Adrenal gland (tissue), 5 donors: ENCODE data around the gene BACE1.

ENCODE experiments used
- CTCF ChIP-seq, 6 experiments: fragments of 450-650 bp in 4 of 6; fragments of 200-600 bp in 2 of 6; sonication (generic) in 1 of 6; IDR thresholded peaks; 1 replicate in 5 of 6; 2 replicates in 1 of 6; pipeline versions ENCODE4 v1.5.1 to v1.8.0; 2016 to 2021; ENCODE audit warnings: antibody characterized with exemption in 6 of 6, mild to moderate bottlenecking in 2 of 6, moderate library complexity in 1 of 6
- POLR2A ChIP-seq, 2 donors: fragments of 450-650 bp; IDR thresholded peaks; one replicate each; pipeline ENCODE4 v1.6.1; 2017; ENCODE audit warnings: antibody characterized with exemption in 2 of 2, mild to moderate bottlenecking in 2 of 2, moderate library complexity in 1 of 2
- donor health status: DM: no; HTN: no; CAD: no.

GRCh38 chr11:117303646-117304315 lies 12.3 kb downstream of the BACE1 start:
- no peak for TF ChIP-seq CTCF (IDR thresholded peaks at IDR 0.05)
- no peak for TF ChIP-seq POLR2A (IDR thresholded peaks at IDR 0.05)
